Inferior parietal cortex (tissue), 1 donor: ENCODE measurements around the gene ZNF536.

Experiments
- DNase-seq: peaks from one replicate; pipeline ENCODE4 v3.0.0-alpha.2; 2016; ENCODE audit errors: extremely low spot score

Gene ZNF536

DNA sequence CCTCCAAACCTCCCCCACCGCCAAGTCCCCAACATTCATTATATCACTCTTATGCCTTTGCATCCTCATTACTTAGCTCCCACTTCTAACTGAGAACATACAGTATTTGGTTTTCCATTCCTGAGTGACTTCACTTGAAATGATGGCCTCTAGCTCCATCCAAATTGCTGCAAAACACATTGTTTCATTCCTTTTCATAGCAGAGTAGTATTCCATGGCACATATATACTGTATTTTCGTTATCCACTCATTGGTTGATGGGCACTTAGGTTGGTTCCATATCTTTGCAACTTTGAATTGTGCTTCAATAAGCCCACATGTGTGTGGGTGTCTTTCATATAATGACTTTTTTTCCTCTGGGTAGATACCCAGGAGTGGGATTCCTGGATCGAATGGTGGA, 233.1 kb downstream of the ZNF536 start:
- DNase-seq: no peak

DNA sequence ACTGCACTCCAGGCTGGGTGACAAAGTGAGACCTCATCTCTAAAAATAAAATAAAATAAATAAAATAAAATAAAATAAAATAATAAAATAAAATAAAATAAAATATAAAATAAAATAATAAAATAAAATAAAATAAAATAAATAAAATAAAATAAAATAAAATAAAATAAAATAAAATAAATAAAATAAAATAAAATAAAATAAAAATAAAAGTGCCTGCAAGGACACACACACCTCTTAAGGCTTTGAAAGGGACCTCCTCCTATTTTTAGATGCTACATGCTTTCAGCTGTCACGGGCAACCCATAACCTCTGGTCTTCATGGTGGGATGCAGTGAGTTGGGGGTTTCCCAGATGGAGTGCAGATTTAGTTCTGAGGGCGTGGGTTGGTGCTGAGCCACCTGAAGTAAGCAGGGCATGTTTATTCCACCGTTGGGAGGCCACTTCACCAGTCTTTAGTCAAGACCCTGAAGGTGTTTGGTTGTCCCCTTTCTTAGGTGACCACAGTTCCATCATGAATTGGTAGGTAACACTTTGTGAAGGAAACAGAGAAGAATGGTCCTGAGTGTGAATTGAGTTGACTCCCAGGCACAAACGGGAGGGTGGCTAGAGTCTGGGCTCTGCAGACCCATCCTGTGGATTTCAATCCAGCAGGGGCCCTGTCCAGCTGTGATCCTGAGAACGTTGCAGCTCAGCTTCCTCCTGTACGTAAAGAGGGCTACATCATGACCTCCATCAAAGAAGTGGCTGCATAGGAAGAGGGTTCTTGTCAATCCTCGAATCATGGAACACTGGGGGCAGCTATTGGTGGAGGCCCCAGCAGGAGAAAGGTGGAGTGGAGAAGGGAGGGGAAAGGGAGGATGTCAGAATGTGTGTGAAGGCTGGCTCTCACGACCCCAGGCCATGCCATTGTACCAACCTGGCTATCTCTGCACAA, 234.2 kb downstream of the ZNF536 start:
- no peak for DNase-seq
